Mucosa of descending colon (tissue), 3 donors: ENCODE data around the gene CHMP5. TPM values are rescaled to one million over a fixed set of nuclear protein-coding genes. Genes with fewer than 3 reads are reported as not detected.

Source experiments
- ATAC-seq: fragments of 200-7000 bp; cut with Tn5 transposase; one replicate; pipeline ENCODE4 v1.9.1; 2020; ENCODE audit warnings: mild to moderate bottlenecking, moderate library complexity
- DNase-seq, 3 donors: peaks; one replicate each; pipeline ENCODE4 v3.0.0-alpha.2; 2020
- H3K36me3 ChIP-seq: fragments of 200-600 bp; one replicate; pipeline ENCODE4 v1.8.0; 2021; ENCODE audit warnings: low read depth, mild to moderate bottlenecking
- H3K4me1 ChIP-seq: fragments of 200-600 bp; one replicate; pipeline ENCODE4 v1.8.0; 2021; ENCODE audit warnings: low read depth, mild to moderate bottlenecking
- H3K4me3 ChIP-seq: fragments of 200-600 bp; one replicate; pipeline ENCODE4 v1.8.0; 2021; ENCODE audit warnings: mild to moderate bottlenecking
- H3K9me3 ChIP-seq: fragments of 200-600 bp; one replicate; pipeline ENCODE4 v1.8.0; 2021; ENCODE audit warnings: mild to moderate bottlenecking
- intact Hi-C, 2 donors: fragments of 100-400 bp; cut with DNase I in 1 of 2; cut with micrococcal nuclease in 1 of 2; formaldehyde crosslinking; loops; one replicate each; pipeline versions ENCODE4 v1.11.0 to v1.11.1; 2022; cut with DNase I, micrococcal nuclease
- total RNA-seq, 3 donors: library from RNA; stranded (reverse); fragmentation: NEBNext Ultra II Directional in 2 of 3; extraction: Animal tissue kit (Norgen Biotek cat#: 25700) in 2 of 3; gene quantifications; one replicate each; pipeline versions ENCODE4 v1.2.1 to v1.2.4, GENCODE V29; 2021 to 2023
- TF ChIP-seq, protein P1 (sequence below): fragments of 200-600 bp; IDR thresholded peaks from one replicate; pipeline ENCODE4 v1.8.0; 2022; ENCODE audit warnings: antibody characterized with exemption, mild to moderate bottlenecking
- donor health status: DM: no; HTN: no; CAD: no; lungs with moderate emphysema.
- donor health status: DM: no; HTN: no; CAD: no.
- donor health status: DM: no; HTN: yes; CAD: no.

Gene CHMP5
- total RNA-seq, 3 donors from 2014 or later: 72.2 to 98.1 (median 84.3) TPM

DNA sequence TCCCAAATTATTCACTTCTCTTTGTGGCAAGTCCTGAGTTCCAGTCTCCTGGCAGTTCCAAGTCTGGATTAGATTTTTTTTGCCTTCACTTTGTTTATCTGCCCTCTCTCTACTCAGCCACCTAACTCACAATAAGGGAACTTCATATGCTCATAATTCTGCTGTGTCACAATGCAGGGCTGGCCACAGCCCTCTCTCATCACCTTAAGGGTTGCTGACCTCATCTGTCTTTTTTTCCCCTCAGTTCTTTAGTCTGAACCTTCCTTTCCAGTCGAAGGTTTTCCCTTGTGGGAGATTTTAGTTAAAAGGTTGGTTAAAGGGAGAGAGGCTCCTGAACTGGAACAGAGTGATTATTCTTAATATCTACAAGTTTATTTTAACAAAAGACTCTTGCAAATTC lies 4.5 kb upstream of the CHMP5 start:
- intact Hi-C loops: no loop called here
- no peak for DNase-seq
- Histone ChIP-seq H3K4me1 (peaks cover 9% of the 10 kb centered on the region), H3K9me3 (no peaks in the 10 kb centered on the region), H3K4me3 (no peak overlapping the region), H3K36me3 (peaks cover 19% of the 10 kb centered on the region)
- TF ChIP-seq, protein P1, sequence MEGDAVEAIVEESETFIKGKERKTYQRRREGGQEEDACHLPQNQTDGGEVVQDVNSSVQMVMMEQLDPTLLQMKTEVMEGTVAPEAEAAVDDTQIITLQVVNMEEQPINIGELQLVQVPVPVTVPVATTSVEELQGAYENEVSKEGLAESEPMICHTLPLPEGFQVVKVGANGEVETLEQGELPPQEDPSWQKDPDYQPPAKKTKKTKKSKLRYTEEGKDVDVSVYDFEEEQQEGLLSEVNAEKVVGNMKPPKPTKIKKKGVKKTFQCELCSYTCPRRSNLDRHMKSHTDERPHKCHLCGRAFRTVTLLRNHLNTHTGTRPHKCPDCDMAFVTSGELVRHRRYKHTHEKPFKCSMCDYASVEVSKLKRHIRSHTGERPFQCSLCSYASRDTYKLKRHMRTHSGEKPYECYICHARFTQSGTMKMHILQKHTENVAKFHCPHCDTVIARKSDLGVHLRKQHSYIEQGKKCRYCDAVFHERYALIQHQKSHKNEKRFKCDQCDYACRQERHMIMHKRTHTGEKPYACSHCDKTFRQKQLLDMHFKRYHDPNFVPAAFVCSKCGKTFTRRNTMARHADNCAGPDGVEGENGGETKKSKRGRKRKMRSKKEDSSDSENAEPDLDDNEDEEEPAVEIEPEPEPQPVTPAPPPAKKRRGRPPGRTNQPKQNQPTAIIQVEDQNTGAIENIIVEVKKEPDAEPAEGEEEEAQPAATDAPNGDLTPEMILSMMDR: no peak
- no peak for ATAC-seq

DNA sequence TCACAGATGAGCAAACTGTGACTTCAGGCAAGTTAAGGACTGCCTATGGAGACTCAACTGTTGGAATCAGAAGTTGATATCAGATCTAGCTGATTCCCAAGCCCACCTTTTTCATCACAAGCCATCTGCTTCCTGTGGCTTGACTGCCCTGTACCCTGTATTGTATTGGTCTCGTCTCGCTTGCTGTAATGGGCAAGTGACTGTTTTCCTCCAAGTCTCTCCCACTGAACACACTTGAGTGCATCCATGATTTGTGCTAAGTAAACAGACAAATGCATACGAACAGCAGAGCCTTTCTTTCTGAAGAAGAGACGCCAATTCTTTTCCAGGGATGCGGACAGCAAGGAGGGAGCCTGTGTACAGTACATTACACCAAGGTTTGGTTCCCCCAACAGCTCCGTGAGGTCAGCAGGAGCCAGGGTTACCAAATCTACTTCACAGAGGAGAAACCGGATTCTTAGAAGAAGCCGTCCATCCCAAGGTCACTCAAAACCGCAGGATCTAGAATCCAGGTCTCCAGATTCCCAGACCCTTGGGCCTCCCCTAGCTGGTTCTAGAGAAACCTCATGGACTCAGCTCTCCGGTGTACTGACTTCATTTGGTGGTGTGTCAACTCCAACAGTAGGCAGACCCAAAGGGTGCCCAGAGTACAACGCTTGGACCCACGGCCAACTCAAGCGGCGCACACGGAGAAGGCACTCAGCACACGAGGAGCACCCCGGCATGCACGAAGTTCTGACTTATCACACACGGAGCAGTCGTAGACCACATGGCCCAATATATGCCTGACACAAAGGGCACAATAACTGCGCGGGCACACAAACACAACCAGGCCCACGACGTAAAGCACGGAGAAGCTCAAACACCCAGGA lies 1.5 kb upstream of the CHMP5 start:
- H3K9me3 ChIP-seq: no peaks in the 10 kb centered on the region
- DNase-seq (no peak), ATAC-seq (peak; percentile 2)
- TF ChIP-seq, protein P1: no peak
- peaks cover 13% of the 10 kb centered on the region for H3K36me3 ChIP-seq
- peak overlapping the region; percentile 85 for H3K4me3 ChIP-seq
- peaks cover 12% of the 10 kb centered on the region for H3K4me1 ChIP-seq
- intact Hi-C loops: no loop called here

DNA sequence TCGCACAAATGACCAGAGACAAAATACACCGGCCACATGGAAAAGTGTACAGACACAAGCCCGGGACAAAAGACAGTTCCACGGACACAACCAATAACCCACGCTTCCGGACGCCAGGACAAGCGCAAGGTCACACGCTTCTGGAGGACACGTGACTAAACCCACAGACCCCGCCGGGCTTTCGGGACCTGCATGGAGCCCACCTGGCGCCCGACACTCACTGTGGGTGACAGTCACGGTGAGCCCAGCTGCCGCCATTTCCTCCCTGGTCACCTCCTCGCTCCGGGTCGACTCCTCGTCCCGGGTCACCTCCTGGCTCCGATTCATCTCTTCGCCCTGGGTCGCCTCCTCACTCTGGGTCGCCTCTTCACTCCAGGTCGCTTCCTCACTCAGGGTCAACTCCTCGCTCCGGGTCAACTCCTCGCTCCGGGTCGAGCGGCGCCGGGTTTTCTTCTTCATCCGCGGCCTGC lies 811 bp upstream of the CHMP5 start:
- intact Hi-C loops: no loop called here
- TF ChIP-seq, protein P1: no peak
- Histone ChIP-seq H3K4me3 (peak overlapping the region; percentile 85), H3K36me3 (peaks cover 13% of the 10 kb centered on the region), H3K4me1 (peaks cover 12% of the 10 kb centered on the region), H3K9me3 (no peaks in the 10 kb centered on the region)
- DNase-seq (peak in 2 of 3 donors; percentile 74 to 82), ATAC-seq (peak; percentile 25)

DNA sequence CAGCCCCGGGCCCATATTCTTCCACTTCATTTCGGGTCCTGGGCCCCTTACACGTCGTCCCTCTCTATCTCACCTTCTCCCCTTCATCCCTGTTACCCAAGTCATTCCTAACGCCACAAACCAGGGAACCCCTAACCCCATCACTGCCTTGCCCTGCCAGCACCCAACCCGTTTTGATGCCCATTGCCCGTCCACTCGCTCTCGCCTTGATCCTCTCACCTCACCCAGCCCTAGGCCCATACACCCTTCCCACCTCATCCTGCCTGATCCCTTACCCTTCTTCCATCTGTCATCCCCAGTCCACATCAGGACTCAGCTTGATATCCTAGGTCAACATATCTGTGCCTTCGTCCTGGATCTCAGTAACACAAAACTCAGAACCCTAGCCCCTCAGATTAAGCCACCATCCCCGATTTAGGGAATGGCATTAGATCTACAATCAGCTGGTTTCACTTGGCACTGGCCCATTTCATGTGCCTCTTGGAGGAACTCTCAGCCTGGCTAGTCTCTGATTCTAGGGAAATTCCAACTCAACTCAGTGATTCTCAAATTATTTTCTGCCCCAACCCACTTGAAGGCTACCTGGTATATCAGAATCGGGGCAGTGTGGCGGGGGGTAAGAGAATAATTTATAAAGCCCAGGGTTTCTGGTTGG lies 489 bp downstream of the CHMP5 start:
- H3K36me3 ChIP-seq: peaks cover 8% of the 10 kb centered on the region
- no peaks in the 10 kb centered on the region for H3K9me3 ChIP-seq
- ATAC-seq (no peak), DNase-seq (peak in 1 of 3 donors; percentile 40)
- TF ChIP-seq, protein P1: no peak
- intact Hi-C loops: no loop called here
- peak overlapping the region; percentile 85 for H3K4me3 ChIP-seq
- peaks cover 12% of the 10 kb centered on the region for H3K4me1 ChIP-seq

DNA sequence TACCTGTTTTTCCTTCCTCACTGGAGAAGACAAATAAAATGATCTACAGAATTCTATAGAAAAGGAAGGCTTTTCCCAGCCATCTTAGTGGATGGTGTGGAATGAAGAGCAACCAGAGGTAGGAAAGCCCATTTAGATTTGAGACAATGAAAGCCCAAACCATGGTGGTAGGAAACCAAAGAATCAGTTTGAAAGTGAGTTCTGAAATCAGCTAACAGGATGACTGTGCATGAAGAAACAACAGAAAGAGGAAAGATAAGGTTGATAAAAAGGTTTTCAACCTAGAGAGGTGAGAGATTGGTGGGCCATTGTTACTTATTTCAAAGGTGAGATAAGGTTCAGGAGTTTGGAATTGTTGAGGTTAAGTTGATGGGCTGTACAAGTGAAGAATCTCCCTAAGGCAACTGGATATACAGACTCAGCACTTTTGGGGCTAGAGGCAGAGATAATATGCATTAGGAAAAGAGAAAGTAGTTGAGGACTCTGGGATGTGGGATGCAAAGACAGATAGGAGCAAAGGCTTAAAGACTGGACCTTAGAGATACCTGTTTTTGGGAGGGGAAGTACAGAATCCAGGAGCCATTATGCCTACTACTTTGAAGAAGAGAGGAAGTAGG lies 2.4 kb downstream of the CHMP5 start:
- TF ChIP-seq, protein P1: no peak

More for the DNA sequence above, 2.4 kb downstream of the CHMP5 start:
- intact Hi-C loops: no loop called here
- H3K4me3 ChIP-seq: no peak overlapping the region
- no peak for DNase-seq
- H3K4me1 ChIP-seq: peaks cover 21% of the 10 kb centered on the region
- H3K36me3 ChIP-seq: no peaks in the 10 kb centered on the region
- H3K9me3 ChIP-seq: no peaks in the 10 kb centered on the region
- ATAC-seq: no peak
